AG09309 (cell line): Measurements from ENCODE around the gene C16orf86.

Experiments
- DNase-seq: peaks from one replicate; pipeline ENCODE4 v3.0.0-alpha.2; 2010; ENCODE audit warnings: low read depth
- H3K4me3 ChIP-seq: 2 replicates; pipeline ENCODE4 v1.5.1; 2011; ENCODE audit warnings: mild to moderate bottlenecking, low read depth, low read length, moderate library complexity; ENCODE audit not compliant: control insufficient read depth
- TF ChIP-seq, protein P1 (sequence below): IDR thresholded peaks from 2 replicates; pipeline ENCODE4 v1.5.1; 2011; ENCODE audit warnings: mild to moderate bottlenecking, low read depth, low read length, inconsistent platforms; ENCODE audit not compliant: insufficient read depth, control insufficient read depth; ENCODE audit errors: missing control alignments

C16orf86 gene

DNA sequence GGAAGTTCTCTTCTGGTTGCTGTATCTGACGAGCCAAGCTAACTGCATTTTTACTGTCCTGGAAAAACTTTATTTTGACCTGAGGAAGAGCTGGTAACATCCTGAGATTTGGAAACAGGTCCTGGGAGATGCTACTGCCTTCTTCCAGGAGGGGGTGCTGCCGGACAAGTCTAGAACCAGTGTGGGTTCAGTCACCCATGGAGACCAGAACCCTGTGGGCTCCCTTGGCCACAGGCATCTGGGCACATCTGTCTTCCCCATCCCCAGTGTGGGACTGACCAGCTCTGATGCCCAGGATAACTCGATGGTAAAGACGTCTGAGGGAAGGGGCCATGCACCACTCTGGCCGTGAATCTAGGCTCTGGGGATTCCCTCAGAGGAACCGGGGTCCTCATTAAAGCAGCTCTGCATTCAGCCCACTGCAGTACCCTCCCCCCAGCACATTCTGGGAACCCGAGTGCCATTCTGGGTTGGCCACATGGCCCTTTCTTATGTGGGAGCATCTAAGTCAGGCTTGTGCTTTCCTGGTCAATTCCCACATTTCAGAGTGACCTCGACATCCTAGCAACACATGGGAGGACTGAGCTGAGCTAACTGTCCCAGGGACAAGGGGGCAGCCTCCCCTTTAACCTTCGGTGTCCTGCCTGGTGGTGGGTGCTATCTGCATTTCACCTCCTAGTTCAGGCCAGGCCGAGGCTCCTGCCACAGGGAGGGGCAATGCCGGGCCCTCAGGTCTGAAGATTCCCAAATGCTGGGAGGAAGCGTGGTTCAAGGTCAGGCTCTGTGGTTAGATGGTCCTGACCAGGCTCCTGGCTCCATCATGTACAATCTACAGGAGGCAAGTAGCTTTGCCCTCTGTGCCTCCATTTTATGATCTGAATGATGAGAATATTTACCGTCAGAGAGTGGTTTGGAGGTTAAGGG, 6.4 kb downstream of the C16orf86 start:
- no peak for DNase-seq
- TF ChIP-seq, protein P1, sequence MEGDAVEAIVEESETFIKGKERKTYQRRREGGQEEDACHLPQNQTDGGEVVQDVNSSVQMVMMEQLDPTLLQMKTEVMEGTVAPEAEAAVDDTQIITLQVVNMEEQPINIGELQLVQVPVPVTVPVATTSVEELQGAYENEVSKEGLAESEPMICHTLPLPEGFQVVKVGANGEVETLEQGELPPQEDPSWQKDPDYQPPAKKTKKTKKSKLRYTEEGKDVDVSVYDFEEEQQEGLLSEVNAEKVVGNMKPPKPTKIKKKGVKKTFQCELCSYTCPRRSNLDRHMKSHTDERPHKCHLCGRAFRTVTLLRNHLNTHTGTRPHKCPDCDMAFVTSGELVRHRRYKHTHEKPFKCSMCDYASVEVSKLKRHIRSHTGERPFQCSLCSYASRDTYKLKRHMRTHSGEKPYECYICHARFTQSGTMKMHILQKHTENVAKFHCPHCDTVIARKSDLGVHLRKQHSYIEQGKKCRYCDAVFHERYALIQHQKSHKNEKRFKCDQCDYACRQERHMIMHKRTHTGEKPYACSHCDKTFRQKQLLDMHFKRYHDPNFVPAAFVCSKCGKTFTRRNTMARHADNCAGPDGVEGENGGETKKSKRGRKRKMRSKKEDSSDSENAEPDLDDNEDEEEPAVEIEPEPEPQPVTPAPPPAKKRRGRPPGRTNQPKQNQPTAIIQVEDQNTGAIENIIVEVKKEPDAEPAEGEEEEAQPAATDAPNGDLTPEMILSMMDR = peak; percentile 90
- no peak overlapping the region for H3K4me3 ChIP-seq

DNA sequence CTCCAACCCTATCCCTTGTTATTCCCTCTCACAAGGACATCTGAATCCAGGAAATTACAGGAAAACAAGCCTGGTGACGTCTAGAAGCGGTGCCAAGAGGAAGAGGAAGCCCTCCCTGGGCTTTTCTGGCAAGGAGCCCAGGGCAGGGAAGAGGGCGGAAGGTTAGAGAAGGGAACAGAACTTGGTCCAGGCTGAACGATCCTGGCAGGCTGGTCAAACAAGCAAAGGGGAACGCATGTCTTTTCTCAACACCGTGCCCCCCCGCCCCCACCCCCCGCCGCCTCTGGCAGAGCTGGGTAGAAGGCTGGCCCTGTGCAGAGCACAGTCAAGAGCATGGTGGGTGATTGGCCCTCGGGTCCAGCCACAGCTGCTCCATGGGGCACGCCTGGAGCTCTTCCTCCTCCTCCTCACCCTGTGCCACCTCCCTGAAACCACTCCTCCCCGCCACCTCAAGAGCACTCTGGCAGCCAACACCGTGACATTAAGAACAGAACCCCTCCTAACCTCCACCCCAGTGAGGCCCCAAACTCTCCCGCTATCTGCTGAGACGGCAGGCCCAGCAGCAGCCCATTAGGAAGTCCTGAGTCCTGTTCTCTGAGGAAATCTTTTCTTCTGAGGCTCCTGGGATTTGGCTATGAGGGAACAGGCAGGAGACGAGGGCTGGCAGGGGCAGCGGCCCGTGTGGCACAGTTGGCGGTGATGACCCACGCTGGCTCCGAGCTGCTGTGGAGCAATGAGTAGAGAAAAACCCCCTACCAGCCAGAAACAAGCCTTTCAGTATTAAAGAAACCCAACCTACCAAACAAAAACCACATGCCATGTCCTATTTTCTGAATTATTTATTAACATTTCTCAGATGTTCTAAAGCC, 7.3 kb downstream of the C16orf86 start:
- DNase-seq = no peak
- TF ChIP-seq, protein P1 = no peak
- H3K4me3 ChIP-seq = no peak overlapping the region

DNA sequence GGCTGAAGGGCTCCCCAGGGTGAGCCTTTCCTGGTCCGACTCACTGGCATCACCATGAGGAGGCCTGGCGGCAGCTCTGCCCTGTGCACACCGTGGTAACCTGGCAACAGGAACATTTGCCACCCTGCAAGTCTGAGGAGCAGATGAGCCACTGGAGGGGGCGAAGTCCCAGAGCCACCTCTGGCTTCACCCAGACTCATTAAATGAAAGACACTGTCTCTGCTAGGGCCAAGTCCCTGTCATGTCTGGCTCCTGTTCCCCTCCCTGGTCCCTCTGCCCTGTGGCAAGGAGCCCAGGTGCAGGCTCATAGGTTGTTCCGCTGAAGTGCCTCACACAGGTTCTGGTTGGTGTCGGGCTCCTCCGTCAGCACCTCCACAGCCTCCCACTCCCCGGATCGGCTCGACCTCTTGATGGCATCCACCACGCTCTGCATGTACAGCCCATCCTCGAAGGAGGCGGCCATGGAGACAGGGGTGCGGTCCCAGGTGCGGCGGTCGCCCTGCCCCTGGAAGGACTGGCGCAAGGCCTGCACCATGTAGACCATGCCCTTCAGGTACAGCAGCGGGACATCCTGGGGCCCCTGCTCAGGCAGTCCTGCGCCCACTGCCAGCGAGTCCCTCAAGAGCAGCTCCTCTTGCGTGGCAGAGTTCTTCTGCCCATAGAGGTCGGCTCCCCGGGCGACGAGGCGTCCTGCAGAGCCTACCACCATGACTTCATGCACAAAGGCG, 8.4 kb downstream of the C16orf86 start:
- H3K4me3 ChIP-seq = no peak overlapping the region
- TF ChIP-seq, protein P1 = no peak
- DNase-seq = no peak

DNA sequence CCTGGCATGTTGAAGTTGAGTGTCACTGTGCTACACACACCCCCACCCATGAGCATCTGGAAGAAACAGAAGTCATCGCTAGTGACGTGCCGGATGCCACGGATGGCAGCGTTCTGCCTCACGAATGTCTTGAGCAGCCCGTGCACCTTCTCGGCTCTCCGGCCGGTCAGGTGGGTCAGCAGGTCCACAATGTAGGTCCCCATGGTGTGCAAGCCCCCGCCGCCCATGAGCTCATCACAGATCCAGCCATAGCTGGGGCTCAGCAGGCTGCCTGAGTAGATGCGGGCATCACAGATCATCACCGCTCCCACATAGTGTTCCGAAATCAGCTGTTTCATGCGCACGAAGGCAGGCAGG, 8.9 kb downstream of the C16orf86 start:
- TF ChIP-seq, protein P1 = no peak
- H3K4me3 ChIP-seq = no peak overlapping the region
- DNase-seq = no peak

DNA sequence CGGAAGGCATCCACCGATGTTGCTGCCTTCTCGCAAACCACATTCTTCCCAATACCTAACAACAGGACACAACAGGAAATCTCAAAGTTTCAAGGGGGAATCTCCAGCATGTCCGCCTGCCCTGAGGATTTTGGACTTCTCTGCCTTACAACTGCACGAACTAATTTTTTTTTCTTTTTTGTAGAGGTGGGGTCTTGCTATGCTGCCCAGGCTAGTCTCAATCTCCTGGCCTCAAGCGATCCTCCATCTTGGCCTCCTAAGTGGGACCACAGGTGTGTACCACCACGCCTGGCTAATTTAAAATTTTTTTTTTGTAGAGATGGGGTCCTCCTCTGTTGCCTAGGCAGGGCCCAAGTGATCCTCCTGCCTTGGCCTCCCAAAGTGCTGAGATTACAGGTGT, 9.4 kb downstream of the C16orf86 start:
- H3K4me3 ChIP-seq = no peak overlapping the region
- TF ChIP-seq, protein P1 = no peak
- no peak for DNase-seq

DNA sequence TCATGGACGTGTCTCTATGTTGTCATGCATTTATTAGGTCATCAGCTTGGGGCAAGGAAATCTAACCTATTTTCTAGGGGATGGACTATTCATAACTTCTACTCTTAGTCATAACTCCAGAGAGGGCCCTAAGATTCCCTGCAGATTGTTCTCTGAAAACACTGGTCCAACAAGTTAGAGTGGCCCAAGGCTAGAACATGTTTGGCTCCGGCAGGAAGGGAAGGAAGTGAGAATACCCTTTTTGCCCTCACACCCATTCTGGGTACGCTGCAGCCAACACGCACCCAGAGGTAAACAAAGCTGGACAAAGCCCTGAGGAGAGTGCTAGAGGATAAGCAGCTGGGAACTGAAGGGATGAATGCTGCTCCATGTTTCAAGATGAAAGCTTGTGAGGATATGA, 9.9 kb downstream of the C16orf86 start:
- H3K4me3 ChIP-seq = no peak overlapping the region
- DNase-seq = no peak
- TF ChIP-seq, protein P1 = no peak
